Ovary (tissue), 3 donors: ENCODE measurements around the gene ALX4.

ENCODE experiments used
- CTCF ChIP-seq, 3 donors: fragments of 450-650 bp in 2 of 3; fragments of 200-600 bp in 1 of 3; IDR thresholded peaks; one replicate each; pipeline versions ENCODE4 v1.5.1 to v1.8.0; 2016 to 2022; ENCODE audit warnings: antibody characterized with exemption in 3 of 3, mild to moderate bottlenecking in 1 of 3
- EP300 ChIP-seq: sonication (generic); formaldehyde crosslinking; IDR thresholded peaks from one replicate; pipeline ENCODE4 v1.6.1; 2017; ENCODE audit warnings: antibody characterized with exemption
- POLR2A ChIP-seq: fragments of 450-650 bp; IDR thresholded peaks from one replicate; pipeline ENCODE4 v1.6.1; 2017; ENCODE audit warnings: antibody characterized with exemption, mild to moderate bottlenecking, moderate library complexity
- donor health status: DM: no; HTN: no; CAD: no.

GRCh38 chr11:44321059-44321458 is 11.1 kb upstream of the ALX4 start:
- TF ChIP-seq POLR2A (no peak), EP300 (no peak), CTCF (IDR thresholded peaks at IDR 0.05) (no peak)
